HG03439 (cell line): Measurements from ENCODE around the gene C17orf107.
"Not testable (repeated sequence)": the region's sequence is repeated elsewhere in the genome, so short reads cannot be mapped to it uniquely, and the experiment has no call there.

Experiments used
- ATAC-seq: cut with Tn5 transposase; IDR thresholded peaks from one replicate; pipeline ENCODE4 v1.9.1; 2021; ENCODE audit warnings: mild to moderate bottlenecking, moderate library complexity; ENCODE audit not compliant: unreplicated experiment

The C17orf107 gene

DNA sequence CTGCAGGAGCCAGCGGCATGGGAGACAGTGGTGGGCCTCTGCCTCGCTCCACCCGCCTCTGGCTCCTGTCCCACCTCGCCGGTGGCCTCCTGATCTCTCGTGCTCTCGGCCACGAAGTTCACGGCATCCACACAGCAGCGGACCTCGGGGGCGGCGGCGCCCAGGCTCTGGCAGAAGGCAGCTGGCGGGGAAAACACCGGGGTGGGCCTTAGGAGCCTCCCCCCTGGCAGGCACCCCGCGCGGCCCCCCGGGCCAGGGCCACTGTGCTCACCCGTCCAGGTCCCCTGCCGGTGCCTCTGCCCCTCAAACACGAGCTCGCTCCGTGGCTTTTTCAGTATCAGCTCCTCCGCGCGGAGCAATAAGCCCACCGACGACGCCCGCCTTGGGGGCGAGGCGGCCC, 409 bp upstream of the C17orf107 start:
- no peak for ATAC-seq

DNA sequence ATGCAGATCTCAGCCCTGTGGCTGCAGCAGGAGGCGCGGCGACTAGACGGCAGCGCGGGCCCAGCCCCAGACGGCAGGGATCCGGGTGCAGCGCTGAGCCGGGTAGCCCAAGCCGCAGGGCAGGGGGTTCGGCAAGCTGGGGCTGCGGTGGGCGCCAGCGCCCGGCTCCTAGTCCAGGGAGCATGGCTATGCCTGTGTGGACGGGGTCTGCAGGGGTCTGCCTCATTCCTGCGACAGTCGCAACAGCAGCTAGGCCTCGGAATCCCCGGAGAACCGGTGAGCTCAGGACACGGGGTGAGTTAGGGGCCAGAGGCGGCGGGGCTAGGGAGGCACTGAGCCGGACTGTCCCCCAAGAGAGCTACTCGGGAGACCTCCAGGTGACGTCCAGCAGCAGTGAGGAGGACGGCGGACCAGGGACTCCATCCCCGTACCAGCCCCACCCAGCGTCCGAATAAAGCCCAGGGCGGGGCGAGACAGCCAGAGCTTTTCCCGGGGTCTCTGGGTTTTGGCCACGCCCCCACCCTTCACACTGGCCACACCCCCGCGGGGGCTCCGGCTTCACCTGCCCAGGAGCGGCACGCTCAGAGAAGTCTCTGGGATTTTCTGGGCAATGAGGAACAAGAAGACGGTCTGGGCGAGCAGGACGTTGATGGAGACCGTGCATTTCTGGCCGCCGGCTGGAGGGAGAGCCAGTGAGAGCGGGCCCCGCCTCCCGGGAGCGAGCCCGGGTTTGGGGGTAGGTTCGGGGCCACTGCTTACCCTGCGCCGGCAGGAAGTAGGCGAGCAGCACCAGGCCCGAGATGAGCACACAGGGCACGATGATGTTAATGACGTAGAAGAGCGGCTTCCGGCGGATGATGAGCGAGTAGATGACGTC, 1.1 kb downstream of the C17orf107 start:
- ATAC-seq: no peak

GRCh38 chr17:4901108-4901647, 1.8 kb downstream of the C17orf107 start:
- ATAC-seq: no peak

DNA sequence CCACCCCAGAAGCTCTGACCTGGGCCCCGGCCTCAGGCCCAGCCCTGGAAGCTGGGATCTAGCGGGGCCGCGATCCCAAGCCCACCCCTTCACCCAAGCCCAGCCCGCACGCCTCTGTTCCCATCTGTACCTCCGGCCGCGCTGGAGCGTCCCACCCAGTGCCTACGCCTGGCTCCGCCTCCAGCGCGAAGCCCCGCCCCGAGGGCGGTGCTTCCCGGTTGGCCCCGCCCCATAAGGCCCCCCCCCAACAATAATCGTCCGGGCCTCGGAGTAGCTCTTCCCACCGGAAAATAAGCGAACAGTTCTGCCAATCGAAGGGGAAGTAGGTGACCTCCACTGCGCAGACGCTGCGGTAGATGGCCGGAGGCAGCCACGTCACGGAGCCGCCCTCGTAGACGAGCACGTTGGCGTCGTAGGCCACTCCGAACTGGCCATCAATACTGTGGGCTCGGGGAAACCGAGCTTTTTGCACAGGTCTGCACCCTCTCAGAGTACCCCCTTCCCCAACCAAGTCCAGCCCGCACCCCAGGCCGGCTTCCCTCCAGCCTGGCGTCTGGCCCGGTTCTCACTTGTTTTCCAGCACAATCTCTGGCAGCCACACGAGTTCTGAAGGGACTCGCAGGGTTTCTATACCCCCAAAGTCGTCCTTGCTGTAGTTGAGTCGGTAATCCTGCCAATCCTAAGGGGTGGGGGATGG, 2.5 kb downstream of the C17orf107 start:
- no peak for ATAC-seq

- ATAC-seq: no peak
These were observed 3.2 kb downstream of the C17orf107 start for GRCh38 chr17:4902540-4902939.

DNA sequence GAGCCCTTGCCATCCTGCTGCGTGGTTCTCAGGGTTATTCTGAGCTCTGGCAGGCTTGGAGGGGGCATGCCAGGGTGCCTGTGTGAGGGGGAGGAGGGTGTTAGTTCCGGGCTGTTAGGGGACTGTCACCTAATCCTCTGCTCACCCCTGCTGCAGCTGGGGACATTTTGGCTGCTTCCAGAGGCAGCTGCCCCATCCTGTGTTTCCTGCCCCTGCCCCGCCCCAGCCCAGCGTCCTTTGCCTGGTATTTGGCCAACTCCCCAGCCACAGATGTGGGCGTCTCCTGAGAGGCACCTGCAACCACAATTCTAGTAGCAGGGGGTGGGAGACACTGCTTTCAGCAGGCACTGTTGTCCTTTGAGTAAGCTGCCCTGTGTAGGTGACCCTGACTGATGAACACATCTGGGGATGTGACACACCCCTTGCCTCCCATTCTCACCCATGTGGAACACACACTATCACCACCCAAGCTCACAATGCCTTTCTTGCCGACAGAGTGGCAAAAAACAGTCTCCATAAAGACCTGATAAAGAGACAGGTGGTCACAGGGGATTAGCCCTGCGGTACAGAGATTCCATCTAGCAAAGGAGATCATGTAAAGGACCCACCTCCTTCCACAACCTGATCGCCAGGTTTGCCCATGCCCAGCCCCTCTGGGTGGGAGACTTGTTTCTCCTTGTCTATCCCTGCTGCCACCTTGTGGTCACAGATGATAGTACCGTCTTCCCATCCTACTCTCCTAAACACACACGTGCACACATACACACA, 3.9 kb downstream of the C17orf107 start, which contains the start of gene CHRNE:
Gene CHRNE (minus strand): TSS at position 48 of the 768 bp plus-strand sequence. CDS start 35 bp downstream, at position 13.
- ATAC-seq: no peak

- ATAC-seq: not testable (repeated sequence)
These were observed 7.3 kb downstream of the C17orf107 start for GRCh38 chr17:4906642-4907041.

GRCh38 chr17:4908301-4908700, 9.0 kb downstream of the C17orf107 start:
- no peak for ATAC-seq

- ATAC-seq: peak; percentile 54
These were observed 9.6 kb downstream of the C17orf107 start for GRCh38 chr17:4908711-4909496.

DNA sequence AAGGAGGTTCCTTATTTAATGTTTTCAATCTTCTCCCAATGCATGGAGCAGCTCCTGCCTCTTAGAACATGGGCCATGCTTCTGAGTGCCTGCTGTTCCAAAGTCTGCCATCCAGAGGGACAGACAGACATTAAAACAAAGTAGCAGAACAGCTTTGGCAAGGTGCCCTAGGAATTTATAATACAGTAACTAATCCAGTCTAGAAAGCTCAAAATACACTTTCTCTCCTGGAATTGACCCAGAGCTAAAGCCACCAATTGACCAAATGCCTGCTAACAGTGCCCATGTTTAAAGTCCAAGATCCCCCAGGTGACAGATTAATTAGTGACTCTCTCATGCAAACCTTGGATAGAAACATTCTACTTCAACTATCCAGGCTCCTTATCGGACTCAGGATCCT, 14.7 kb downstream of the C17orf107 start:
- no peak for ATAC-seq

- ATAC-seq: not testable (repeated sequence)
These were observed 15.2 kb downstream of the C17orf107 start for GRCh38 chr17:4914551-4914950.

DNA sequence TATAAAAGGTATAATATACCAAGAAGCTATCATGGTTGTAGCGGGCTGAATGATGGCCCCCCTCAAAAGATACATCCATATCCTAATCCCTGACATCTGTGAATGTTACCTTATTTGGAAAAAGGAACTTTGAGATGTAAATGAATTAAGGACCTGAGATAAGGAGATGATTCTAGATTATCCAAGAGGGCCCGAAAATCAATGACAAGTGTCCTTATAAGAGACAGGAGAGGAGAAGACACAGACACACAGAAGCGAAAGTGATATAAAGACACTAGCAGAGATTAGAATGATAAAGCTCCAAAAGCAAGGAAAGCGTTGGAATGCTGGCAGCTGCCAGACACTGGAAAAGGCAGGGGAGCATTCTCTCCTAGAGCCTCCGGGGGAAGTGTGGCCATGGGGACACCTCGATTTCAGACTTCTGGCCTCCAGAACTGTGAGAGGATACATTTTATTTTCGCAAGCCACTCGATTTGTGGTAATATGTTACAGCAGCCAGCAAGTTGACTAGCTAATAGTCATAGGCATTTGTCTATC, 20.2 kb downstream of the C17orf107 start:
- ATAC-seq: no peak

- no peak for ATAC-seq
These were observed 21.2 kb downstream of the C17orf107 start for GRCh38 chr17:4920351-4921048.

DNA sequence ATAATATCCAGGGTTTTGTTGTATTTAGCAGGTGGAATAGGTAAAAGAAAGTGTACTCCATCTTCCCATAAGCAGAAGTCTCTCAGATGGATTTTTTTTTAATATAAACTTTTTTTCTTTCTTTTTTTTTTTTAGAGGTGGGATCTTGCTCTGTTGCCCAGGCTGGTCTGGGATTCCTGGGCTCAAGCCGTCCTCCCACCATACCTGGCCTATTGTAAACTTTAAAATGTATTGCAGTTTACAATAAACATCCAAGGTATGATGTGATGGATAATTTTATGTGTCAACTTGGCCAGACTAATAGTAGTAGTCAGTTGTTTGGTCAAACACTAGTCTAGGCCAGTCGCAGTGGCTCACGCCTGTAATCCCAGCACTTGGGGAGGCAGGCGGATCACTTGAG, 22.0 kb downstream of the C17orf107 start:
- no peak for ATAC-seq

GRCh38 chr17:4926577-4927335, 27.4 kb downstream of the C17orf107 start:
- ATAC-seq: not testable (repeated sequence)

GRCh38 chr17:4928881-4929280, 29.5 kb downstream of the C17orf107 start:
- no peak for ATAC-seq

DNA sequence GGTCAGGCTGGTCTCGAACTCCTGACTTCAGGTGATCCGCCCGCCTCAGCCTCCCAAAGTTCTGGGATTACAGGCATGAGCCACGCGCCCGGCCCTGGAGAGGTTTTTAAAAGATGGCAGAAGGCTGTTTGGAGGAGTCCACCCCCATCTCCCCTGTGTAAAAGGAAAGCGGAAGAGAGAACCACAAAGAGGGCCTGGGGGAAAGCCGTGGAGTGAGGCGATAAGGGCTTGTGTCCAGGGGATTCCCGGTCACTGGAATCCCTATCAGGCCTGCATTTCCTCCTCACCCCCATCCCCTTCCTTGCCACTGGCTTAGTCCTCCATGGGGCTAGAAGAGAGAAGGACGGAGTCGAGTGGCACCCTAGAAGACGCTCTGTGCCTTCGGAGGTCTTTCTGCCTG, 32.6 kb downstream of the C17orf107 start, which contains the start of gene GP1BA:
Gene GP1BA (plus strand): TSS at position 315 of the 400 bp plus-strand sequence. CDS start 328 bp downstream, outside the sequence.
- no peak for ATAC-seq

GRCh38 chr17:4932756-4933155, 33.4 kb downstream of the C17orf107 start:
- no peak for ATAC-seq
